ENCODE data around the gene DEK. TPM values are rescaled to one million over a fixed set of nuclear protein-coding genes. Genes with fewer than 3 reads are reported as not detected.

DEK gene
- total RNA-seq, 1 experiment from 2014 or later = 204 TPM

Other genes with a start within 250 kb of the DEK start
- 1.0 to 1.4 TPM (median 1.2 TPM) in 3 replicates for gene NHLRC1, start 141.9 kb downstream of the DEK start, total RNA-seq (2021)
- 12.7 to 14.4 TPM (median 13.5 TPM) in 3 replicates for gene TPMT, start 109.5 kb downstream of the DEK start, total RNA-seq (2021)
- gene KDM1B, start 109.1 kb downstream of the DEK start, total RNA-seq (2021) = 6.7 to 8.7 TPM (median 8.0 TPM) in 3 replicates
- gene RNF144B, start 122.8 kb upstream of the DEK start, total RNA-seq (2021) = 4.9 to 8.2 TPM (median 5.7 TPM) in 3 replicates